Bone marrow (tissue), 2 donors: Measurements from ENCODE around the gene ADM2.

ENCODE experiments used
- DNase-seq, 2 donors: peaks; one replicate each; lab custom pipeline; 2025; lab: John Stamatoyannopoulos, UW

Gene ADM2

DNA sequence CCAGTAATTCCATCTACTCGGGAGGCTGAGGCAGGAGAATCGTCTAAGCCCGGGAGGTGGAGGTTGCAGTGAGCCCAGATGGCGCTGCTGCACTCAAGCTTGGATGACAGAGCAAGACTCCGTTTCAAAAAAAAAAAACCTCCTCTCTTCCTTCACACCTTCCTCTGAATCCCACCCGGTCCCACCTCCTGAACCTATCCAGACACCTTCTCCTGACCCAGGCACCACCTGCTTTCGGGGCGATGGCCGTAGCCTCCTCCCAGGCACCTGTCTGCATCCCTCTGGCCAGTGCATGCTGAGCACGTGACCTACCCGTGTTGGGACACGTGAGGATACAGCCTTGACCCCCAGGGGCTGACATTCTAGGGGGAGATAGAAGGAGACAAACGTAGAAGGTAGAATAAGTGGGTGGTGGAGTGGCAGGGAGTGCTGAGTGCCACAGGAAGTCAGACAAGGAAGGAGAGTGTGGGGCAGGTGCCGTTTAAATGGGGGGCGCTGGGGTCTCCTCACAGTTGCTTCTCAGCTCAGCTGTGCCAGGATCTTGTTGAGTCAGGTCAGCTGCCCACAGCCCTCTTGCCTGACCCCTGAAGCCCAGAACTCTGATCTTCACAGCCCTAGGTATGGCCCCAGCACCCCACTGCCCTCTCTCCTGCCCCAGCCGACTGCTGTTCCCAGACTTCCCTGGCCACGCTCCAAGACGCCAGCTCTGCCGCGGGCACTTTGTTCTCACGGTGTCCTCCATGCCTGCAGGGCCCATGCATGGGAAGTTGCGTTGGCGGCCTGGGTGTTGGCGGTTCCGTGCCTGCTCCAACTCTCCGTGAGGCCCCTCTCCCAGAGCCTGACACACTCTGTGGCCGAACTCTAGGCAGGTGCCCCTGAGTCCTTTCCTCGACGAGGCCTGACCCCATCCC, 4.1 kb downstream of the ADM2 start:
- no peak for DNase-seq

DNA sequence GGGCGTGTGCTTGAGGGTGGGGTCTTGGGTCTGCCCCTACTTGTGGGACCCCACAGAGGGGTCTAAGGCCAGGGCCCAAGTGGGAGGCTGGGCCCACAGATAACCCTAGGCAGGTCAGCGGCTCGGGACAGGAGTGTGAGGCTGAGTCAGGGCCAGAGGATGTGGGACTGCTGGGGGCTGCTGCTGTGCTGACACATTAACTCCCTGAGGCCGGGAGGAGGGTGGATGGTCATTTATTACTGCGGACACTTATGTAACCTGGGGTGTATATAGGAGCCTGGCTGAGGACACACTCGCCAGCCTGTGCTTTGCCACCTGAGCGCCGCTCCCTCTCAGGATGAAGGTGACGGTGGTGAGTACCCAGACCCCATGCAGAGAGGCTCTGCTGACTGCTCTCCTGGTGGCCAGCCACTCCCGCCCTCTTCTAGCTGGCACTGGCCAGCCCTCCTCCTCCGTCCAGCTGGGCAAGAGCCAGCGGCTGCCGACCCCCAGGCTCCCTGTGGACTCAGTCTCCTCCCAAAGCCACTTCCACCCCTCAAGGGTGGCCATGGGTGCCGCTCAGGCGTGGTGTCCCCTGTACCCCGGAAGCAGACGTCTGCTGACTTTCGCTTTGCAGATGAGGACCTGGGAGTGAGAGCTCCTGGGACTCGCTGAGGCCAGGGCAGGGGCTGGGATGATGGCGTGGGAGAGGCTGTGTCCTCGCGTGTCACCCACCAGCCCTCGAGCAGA, 5.4 kb downstream of the ADM2 start, which contains the start of gene MIOX:
Gene MIOX (plus strand): TSS at position 299 of the 729 bp plus-strand sequence. CDS start 39 bp downstream, at position 338.
- DNase-seq, result no peak

DNA sequence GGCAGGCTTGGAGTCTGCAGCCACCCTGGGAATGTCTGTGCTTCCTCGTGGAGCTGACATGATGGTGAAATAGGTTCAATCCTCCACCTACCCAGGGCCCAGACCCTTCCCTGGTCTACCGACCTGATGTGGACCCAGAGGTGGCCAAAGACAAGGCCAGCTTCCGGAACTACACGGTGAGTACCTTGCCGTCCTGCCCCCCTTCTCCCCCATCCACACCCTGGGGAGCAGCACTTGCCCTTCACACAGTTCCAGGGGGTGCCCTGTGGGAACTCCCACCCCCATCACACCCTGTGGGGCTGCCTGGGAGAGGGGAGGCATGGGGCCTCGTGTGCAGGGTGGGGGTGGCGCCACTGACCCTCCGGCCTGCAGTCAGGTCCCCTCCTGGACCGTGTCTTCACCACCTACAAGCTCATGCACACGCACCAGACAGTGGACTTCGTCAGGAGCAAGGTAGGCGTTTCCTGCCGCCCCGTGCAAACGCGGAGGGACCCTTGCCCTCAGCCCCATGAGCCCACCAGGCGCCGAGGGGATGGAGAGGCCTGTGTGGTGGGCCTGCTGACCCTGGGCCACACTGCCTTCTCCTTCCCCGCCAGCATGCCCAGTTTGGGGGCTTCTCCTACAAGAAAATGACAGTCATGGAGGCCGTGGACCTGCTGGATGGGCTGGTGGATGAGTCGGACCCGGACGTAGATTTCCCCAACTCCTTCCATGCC, 6.1 kb downstream of the ADM2 start:
- DNase-seq, result no peak

- no peak for DNase-seq
These were observed 6.8 kb downstream of the ADM2 start for GRCh38 chr22:50488006-50488677.

GRCh38 chr22:50488886-50489285, 7.5 kb downstream of the ADM2 start:
- no peak for DNase-seq

- no peak for DNase-seq
These were observed 8.3 kb downstream of the ADM2 start for GRCh38 chr22:50489363-50490243.

- DNase-seq, result peak in 1 of 2 donors; percentile 43
These were observed 9.4 kb downstream of the ADM2 start for GRCh38 chr22:50490531-50491308.

- DNase-seq, result no peak
These were observed 15.8 kb downstream of the ADM2 start for GRCh38 chr22:50497093-50497492.

DNA sequence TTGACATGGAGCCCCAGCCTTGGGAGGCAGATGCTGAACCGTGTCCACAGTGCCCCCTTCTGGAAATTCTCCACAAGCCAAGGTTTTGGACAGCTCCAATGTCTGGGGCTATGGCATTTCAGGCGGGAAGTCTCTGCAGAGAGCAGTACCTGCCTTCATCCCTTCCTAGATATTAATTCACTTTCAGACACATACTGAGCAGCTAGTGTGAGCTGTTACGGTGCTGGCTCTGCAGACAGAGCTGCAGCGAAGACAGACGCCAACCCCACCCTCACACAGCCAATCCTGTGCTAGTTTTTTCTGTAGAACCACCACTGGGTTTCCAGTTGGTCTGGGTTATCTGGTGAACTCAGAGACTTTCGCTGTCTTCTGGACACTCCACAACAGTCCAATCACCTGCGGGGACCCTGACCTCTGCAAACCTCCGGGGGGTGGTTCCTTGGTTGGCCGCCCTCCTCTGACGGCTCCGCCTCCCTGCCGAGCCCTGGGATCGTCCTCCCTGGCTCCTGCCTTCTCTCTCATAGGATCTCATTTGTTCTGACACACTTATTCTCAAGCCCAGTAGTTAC, 17.1 kb downstream of the ADM2 start:
- peak in 1 of 2 donors; percentile 59 for DNase-seq

- no peak for DNase-seq
These were observed 19.1 kb downstream of the ADM2 start for GRCh38 chr22:50500452-50500851.

GRCh38 chr22:50502096-50502495, 20.8 kb downstream of the ADM2 start:
- DNase-seq, result no peak

DNA sequence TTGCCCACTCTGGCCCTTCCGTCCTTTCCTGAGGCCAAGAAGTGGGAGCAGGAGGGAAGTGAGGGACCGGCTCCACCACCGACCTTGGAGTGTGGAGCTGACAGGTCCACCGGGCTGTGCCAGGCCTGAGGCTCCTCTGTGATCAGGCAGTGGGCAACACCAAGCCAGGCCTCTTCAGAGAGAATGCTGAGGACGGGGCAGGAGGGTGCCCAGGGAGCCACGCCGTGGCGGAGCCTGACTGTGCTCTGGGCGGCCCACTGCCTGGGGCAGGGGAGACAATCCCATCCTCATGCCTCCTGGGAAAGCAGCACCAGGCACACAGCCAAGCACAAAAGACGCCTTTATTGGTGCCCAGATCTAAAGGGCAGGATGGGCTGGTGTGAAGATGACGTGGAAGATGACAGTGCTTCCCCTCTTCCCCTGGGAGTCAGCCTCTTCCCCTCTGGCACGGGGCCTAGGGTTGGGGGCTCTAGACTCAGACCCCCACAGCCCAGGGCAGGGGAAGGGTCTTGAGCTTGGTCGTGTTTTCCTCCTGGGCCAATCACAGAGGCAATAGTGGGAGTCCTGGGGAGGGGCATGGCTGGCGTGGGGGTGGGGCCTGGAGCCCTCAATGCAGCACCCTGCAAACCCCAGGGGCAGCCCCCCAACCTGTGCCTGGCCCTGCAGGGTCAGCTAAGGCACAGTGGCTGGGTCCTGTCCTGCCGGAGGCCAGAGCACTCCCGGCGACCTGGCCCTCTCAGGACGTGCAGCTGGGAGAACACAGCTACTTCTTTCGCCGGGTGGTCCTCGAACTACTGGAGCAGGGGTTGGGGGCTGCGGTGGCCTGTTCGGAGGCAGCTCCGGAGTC, 21.5 kb downstream of the ADM2 start:
- no peak for DNase-seq

DNA sequence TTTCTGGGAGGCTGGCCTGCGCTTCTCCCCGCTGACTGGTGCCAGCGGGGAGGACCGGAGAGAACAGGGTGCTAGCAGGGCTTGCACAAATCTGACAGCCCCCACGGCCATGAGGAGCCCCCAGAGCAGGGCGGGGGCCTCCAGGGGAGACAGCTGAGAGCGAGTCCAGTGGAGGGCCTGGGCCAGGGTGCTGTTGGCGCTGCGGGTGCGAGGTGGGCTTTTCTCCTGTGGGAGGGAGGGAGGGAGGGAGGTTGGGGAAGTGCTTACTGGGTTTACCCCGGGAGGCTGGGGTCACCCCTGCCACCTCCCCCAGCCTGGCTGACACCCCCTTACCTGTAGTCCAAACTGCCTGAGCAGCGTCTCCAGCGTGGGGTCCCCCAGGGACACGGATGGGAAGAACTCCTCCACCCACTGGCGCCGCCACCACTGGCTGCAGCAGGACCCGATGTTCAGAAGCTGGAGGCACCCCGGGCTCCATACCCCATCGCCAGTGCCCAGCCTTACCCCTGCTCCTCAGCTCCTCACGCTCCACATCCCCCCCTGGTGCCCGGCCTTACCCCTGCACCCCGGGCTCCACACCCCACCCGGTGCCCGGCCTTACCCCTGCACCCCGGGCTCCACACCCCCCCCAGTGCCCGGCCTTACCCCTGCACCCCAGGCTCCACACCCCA, 22.3 kb downstream of the ADM2 start:
- DNase-seq, result no peak

DNA sequence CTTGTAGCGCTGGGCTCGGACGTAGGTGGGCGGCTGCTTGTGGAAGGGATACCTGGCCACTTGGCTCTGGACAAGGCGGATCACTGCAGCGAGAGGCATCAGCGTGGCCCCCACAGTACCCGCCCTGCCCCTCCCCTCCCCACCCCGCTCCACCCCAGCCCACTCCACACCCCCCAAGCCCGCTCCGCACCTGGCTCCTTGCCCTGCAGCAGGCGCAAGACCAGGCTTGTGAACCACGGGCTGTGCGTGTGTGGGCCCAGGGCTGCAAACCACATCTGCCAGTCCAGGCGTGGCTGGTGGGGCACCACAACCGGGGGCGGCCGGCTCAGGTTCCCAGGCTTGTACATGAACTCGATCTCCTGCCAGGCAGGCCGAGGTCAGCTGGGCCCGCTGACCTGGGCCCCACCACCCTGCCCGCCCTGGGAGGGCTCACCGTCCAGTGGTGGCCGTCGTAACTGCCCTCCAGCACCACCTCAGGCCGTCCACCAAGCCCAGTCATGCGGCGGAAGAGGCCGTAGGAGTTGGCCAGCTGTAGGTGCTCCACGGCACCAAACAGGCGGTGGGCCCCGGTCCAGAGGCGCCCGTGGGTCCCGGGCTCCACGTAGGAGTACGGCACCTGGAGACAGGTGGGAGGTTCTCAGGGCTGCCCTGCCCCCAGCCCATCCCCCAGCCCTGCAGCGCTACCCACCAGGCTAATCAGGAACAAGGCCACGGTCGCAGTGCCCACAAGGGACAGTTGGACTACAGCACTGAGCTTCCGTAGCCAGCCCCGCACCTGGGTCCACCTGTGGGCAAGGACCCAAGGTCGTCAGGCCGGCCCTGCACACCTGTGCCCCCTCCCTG, 23.2 kb downstream of the ADM2 start:
- no peak for DNase-seq

DNA sequence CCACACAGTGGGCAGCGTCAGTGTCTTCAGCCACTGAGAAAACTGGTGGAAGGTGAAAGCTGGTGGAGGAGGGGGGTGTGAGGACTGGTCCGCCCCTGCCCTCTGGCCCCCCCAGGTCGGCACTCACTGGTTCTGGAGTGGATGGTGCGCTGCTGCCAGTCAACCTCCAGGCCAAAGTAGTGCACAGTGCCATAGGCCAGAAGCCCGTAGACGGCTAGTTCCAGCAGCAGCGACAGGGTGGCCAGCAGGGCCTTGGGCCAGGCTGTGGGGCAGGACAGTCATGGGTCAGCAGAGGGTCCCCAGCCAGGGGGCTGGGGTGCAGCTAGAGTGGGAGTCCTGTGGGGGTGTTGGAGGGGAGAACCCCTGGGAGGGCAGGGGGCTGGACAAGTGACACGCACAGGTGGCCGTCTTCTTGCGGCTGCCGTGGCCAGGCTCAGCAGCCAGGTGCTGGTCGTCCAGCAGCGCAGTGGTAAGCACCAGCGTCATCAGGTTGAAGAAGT, 24.0 kb downstream of the ADM2 start:
- DNase-seq, result no peak

- DNase-seq, result no peak
These were observed 24.6 kb downstream of the ADM2 start for GRCh38 chr22:50505776-50506610.
